Adrenal gland (tissue), 5 donors: ENCODE measurements around the gene NTRK1.

Source experiments
- POLR2A ChIP-seq, 2 donors: fragments of 450-650 bp; IDR thresholded peaks; one replicate each; pipeline ENCODE4 v1.6.1; 2017; ENCODE audit warnings: antibody characterized with exemption in 2 of 2, mild to moderate bottlenecking in 2 of 2, moderate library complexity in 1 of 2
- TF ChIP-seq, protein P1 (sequence below), 6 experiments: fragments of 450-650 bp in 4 of 6; fragments of 200-600 bp in 2 of 6; sonication (generic) in 1 of 6; IDR thresholded peaks; 1 replicate in 5 of 6; 2 replicates in 1 of 6; pipeline versions ENCODE4 v1.5.1 to v1.8.0; 2016 to 2021; ENCODE audit warnings: antibody characterized with exemption in 6 of 6, mild to moderate bottlenecking in 2 of 6, moderate library complexity in 1 of 6
- donor health status: DM: no; HTN: no; CAD: no.

DNA sequence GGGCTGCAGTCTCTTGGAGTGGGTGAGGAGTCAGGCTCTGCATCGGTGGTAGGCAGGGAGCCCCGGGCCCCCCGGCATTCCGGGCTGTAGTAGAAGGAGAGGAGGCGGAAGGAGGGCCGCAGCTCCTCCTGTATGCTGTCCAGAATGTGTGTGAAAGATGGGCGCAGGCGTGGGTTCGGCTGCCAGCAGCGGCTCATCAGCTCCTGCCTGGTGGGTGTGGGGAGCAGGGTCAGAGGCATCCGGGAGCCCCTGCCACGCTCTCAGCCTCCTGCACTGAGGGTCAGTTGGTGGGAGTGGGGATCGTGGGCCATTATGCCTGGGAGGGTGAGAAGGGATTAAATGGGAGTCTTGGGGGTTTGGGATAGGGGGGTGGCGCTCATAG, 19.8 kb upstream of the NTRK1 start:
- TF ChIP-seq, protein P1, sequence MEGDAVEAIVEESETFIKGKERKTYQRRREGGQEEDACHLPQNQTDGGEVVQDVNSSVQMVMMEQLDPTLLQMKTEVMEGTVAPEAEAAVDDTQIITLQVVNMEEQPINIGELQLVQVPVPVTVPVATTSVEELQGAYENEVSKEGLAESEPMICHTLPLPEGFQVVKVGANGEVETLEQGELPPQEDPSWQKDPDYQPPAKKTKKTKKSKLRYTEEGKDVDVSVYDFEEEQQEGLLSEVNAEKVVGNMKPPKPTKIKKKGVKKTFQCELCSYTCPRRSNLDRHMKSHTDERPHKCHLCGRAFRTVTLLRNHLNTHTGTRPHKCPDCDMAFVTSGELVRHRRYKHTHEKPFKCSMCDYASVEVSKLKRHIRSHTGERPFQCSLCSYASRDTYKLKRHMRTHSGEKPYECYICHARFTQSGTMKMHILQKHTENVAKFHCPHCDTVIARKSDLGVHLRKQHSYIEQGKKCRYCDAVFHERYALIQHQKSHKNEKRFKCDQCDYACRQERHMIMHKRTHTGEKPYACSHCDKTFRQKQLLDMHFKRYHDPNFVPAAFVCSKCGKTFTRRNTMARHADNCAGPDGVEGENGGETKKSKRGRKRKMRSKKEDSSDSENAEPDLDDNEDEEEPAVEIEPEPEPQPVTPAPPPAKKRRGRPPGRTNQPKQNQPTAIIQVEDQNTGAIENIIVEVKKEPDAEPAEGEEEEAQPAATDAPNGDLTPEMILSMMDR (IDR thresholded peaks at IDR 0.05) = no peak
- TF ChIP-seq POLR2A (IDR thresholded peaks at IDR 0.05) = no peak
